ENCODE measurements around the gene ATXN10.

DNA sequence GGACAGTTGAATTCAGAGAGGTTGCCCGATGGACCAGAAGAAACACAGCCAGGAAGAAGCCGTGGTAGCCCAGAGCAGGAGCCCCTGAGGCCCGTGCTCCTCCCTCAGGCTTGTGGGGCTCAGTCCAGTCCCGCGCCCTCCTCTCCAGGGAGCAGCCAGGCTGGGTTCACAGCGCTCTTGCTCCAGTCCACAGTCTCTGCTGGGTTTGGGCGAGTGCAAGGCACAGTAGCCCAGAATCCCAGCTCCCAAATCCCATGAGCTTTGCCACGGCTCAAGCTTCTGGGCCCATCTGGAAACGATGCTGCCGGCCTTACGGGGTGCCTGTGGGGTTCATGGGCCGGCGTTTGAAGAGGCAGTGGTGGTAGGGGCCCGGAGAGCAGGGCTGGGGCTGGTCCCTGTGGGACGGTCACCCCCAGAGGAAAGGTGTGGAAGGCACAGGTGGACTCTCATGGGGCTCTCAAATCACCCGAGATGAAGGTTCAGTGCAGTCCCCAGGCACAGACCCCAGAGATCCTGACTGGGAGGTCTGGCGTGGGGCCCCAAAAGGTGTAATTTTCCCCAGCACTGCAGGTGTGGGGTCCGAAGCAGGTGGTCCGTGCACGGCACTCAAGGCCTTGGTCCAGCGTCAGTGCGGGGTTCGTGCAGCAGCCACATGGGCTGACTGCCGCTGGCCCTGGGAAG, 30.6 kb upstream of the ATXN10 start:
- no peak for TF ChIP-seq EZH2phosphoT487 (IDR thresholded peaks at IDR 0.05; ENCODE audit: low read depth)
- TF ChIP-seq, protein P1, sequence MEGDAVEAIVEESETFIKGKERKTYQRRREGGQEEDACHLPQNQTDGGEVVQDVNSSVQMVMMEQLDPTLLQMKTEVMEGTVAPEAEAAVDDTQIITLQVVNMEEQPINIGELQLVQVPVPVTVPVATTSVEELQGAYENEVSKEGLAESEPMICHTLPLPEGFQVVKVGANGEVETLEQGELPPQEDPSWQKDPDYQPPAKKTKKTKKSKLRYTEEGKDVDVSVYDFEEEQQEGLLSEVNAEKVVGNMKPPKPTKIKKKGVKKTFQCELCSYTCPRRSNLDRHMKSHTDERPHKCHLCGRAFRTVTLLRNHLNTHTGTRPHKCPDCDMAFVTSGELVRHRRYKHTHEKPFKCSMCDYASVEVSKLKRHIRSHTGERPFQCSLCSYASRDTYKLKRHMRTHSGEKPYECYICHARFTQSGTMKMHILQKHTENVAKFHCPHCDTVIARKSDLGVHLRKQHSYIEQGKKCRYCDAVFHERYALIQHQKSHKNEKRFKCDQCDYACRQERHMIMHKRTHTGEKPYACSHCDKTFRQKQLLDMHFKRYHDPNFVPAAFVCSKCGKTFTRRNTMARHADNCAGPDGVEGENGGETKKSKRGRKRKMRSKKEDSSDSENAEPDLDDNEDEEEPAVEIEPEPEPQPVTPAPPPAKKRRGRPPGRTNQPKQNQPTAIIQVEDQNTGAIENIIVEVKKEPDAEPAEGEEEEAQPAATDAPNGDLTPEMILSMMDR (IDR thresholded peaks at IDR 0.05; ENCODE audit: low read depth, low read length) = no peak

Measured in OCI-LY3 (cell line).